Vagina (tissue), 2 donors: ENCODE measurements around the gene ST6GALNAC3.

Experiments used
- POLR2A ChIP-seq, 2 donors: fragments of 450-650 bp; IDR thresholded peaks; one replicate each; pipeline ENCODE4 v1.6.1; 2017; ENCODE audit warnings: antibody characterized with exemption in 2 of 2, mild to moderate bottlenecking in 2 of 2, moderate library complexity in 2 of 2
- POLR2AphosphoS5 ChIP-seq, 2 donors: sonication (generic); formaldehyde crosslinking; IDR thresholded peaks; one replicate each; pipeline ENCODE4 v1.9.0; 2017; ENCODE audit warnings: antibody characterized with exemption in 2 of 2, mild to moderate bottlenecking in 2 of 2, low read depth in 1 of 2; ENCODE audit not compliant: insufficient read depth in 1 of 2
- TF ChIP-seq, protein P1 (sequence below), 3 experiments: fragments of 450-650 bp in 2 of 3; fragments of 200-600 bp in 1 of 3; sonication (generic) in 1 of 3; IDR thresholded peaks; one replicate each; pipeline ENCODE4 v1.5.1; 2017 to 2019; ENCODE audit warnings: antibody characterized with exemption in 3 of 3, mild to moderate bottlenecking in 2 of 3, moderate library complexity in 2 of 3

DNA sequence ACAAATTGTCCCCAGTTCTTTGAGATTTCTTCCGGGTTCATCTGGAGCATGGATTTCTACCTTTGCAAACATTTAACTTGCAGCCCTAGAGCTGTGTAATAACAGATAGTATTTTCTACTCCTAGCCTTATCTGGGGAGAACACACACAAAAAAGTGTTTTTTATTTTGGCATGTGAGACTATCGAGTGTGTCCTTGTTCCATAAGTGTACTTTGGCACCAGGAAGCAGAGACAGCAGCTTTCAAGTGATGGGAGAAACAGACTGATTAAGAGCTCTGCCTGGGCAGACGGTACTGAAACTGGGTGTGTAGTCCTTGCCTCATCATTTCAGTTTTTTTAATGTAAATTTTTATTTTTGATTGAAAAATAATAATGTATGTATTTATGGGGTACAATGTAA, 297.4 kb downstream of the ST6GALNAC3 start:
- TF ChIP-seq POLR2A (IDR thresholded peaks at IDR 0.05) = no peak
- TF ChIP-seq, protein P1, sequence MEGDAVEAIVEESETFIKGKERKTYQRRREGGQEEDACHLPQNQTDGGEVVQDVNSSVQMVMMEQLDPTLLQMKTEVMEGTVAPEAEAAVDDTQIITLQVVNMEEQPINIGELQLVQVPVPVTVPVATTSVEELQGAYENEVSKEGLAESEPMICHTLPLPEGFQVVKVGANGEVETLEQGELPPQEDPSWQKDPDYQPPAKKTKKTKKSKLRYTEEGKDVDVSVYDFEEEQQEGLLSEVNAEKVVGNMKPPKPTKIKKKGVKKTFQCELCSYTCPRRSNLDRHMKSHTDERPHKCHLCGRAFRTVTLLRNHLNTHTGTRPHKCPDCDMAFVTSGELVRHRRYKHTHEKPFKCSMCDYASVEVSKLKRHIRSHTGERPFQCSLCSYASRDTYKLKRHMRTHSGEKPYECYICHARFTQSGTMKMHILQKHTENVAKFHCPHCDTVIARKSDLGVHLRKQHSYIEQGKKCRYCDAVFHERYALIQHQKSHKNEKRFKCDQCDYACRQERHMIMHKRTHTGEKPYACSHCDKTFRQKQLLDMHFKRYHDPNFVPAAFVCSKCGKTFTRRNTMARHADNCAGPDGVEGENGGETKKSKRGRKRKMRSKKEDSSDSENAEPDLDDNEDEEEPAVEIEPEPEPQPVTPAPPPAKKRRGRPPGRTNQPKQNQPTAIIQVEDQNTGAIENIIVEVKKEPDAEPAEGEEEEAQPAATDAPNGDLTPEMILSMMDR (IDR thresholded peaks at IDR 0.05) = no peak
- no peak for TF ChIP-seq POLR2AphosphoS5 (IDR thresholded peaks at IDR 0.05; ENCODE audit: insufficient read depth in 1 of 2, low read depth in 1 of 2)
